T-helper 1 cell treated with Interleukin-12 subunit alpha and Interleukin-12 subunit beta and Interleukin-4 antibody, amounts not matched to agents 30 μg/mL and 1 μg/mL, for 36 hours (primary cell): ENCODE data around the gene OIP5.
A peak's percentile ranks its signal among the peaks of the same experiment; 100 is the strongest.
"Not testable (repeated sequence)": the region's sequence is repeated elsewhere in the genome, so short reads cannot be mapped to it uniquely, and the experiment has no call there.

Experiments used
- H3K27ac Mint-ChIP-seq: one replicate; pipeline ENCODE4 v1.8.0; 2021; ENCODE audit warnings: mild to moderate bottlenecking, mixed read lengths
- H3K27me3 Mint-ChIP-seq: one replicate; pipeline ENCODE4 v1.8.0; 2021; ENCODE audit warnings: low read depth, mixed read lengths
- H3K36me3 Mint-ChIP-seq: one replicate; pipeline ENCODE4 v1.8.0; 2021; ENCODE audit warnings: low read depth, mixed read lengths
- H3K4me1 Mint-ChIP-seq: one replicate; pipeline ENCODE4 v1.8.0; 2021; ENCODE audit warnings: low read depth, mixed read lengths
- H3K4me3 Mint-ChIP-seq: one replicate; pipeline ENCODE4 v1.8.0; 2021; ENCODE audit warnings: mild to moderate bottlenecking, moderate library complexity, mixed read lengths
- H3K9me3 Mint-ChIP-seq: one replicate; pipeline ENCODE4 v1.8.0; 2021; ENCODE audit warnings: mixed read lengths

OIP5 gene

GRCh38 chr15:41331833-41332193 is 578 bp downstream of the OIP5 start:
- Mint-ChIP-seq H3K27me3 (no peaks in the 10 kb centered on the region), H3K27ac (peak overlapping the region; percentile 94), H3K9me3 (no peaks in the 10 kb centered on the region), H3K4me1 (peaks cover 30% of the 10 kb centered on the region), H3K4me3 (peak overlapping the region; percentile 98), H3K36me3 (peaks cover 19% of the 10 kb centered on the region)

- peak overlapping the region; percentile 94 for H3K27ac Mint-ChIP-seq
- H3K4me3 Mint-ChIP-seq: peak overlapping the region; percentile 98
Observed at GRCh38 chr15:41331281-41331680, 1.1 kb downstream of the OIP5 start.

GRCh38 chr15:41323611-41324010 is 8.8 kb downstream of the OIP5 start:
- H3K27me3 Mint-ChIP-seq: no peaks in the 10 kb centered on the region
- peak overlapping the region; percentile 67 for H3K27ac Mint-ChIP-seq
- H3K4me1 Mint-ChIP-seq: peaks cover 14% of the 10 kb centered on the region
- peak overlapping the region; percentile 48 for H3K4me3 Mint-ChIP-seq
- no peaks in the 10 kb centered on the region for H3K9me3 Mint-ChIP-seq
- peaks cover 18% of the 10 kb centered on the region for H3K36me3 Mint-ChIP-seq

More at GRCh38 chr15:41331281-41331680, 1.1 kb downstream of the OIP5 start:
- H3K36me3 Mint-ChIP-seq: peaks cover 18% of the 10 kb centered on the region
- H3K9me3 Mint-ChIP-seq: no peaks in the 10 kb centered on the region
- H3K27me3 Mint-ChIP-seq: no peaks in the 10 kb centered on the region
- peaks cover 25% of the 10 kb centered on the region for H3K4me1 Mint-ChIP-seq

- H3K27ac Mint-ChIP-seq, H3K27me3 Mint-ChIP-seq, H3K4me3 Mint-ChIP-seq, H3K9me3 Mint-ChIP-seq: not testable (repeated sequence)
- Mint-ChIP-seq H3K4me1 (peaks cover 14% of the 10 kb centered on the region), H3K36me3 (peaks cover 25% of the 10 kb centered on the region)
Observed at GRCh38 chr15:41320805-41321330, 11.5 kb downstream of the OIP5 start.

GRCh38 chr15:41309226-41309905 is 23.0 kb downstream of the OIP5 start:
- no peak overlapping the region for H3K4me3 Mint-ChIP-seq
- peak overlapping the region; percentile 69 for H3K27ac Mint-ChIP-seq
- peaks cover 16% of the 10 kb centered on the region for H3K36me3 Mint-ChIP-seq
- no peaks in the 10 kb centered on the region for H3K27me3 Mint-ChIP-seq
- H3K4me1 Mint-ChIP-seq: peaks cover 15% of the 10 kb centered on the region
- no peaks in the 10 kb centered on the region for H3K9me3 Mint-ChIP-seq

- H3K4me3 Mint-ChIP-seq: no peak overlapping the region
- H3K4me1 Mint-ChIP-seq: peaks cover 18% of the 10 kb centered on the region
- H3K36me3 Mint-ChIP-seq: peaks cover 11% of the 10 kb centered on the region
- H3K27ac Mint-ChIP-seq: no peak overlapping the region
- no peaks in the 10 kb centered on the region for H3K9me3 Mint-ChIP-seq
- no peaks in the 10 kb centered on the region for H3K27me3 Mint-ChIP-seq
Observed at GRCh38 chr15:41307679-41308078, 24.7 kb downstream of the OIP5 start.

- Mint-ChIP-seq H3K4me1 (peaks cover 25% of the 10 kb centered on the region), H3K9me3 (no peaks in the 10 kb centered on the region), H3K27ac (no peak overlapping the region), H3K36me3 (peaks cover 20% of the 10 kb centered on the region), H3K4me3 (no peak overlapping the region), H3K27me3 (no peaks in the 10 kb centered on the region)
Observed at GRCh38 chr15:41304149-41304770, 28.1 kb downstream of the OIP5 start.

- H3K36me3 Mint-ChIP-seq: peaks cover 22% of the 10 kb centered on the region
- H3K27me3 Mint-ChIP-seq: no peaks in the 10 kb centered on the region
- peak overlapping the region; percentile 21 for H3K27ac Mint-ChIP-seq
- H3K4me3 Mint-ChIP-seq: no peak overlapping the region
- H3K4me1 Mint-ChIP-seq: peaks cover 23% of the 10 kb centered on the region
- no peaks in the 10 kb centered on the region for H3K9me3 Mint-ChIP-seq
Observed at GRCh38 chr15:41301587-41301986, 30.8 kb downstream of the OIP5 start.

- Mint-ChIP-seq H3K27ac (peak overlapping the region; percentile 21), H3K4me1 (peaks cover 21% of the 10 kb centered on the region), H3K36me3 (peaks cover 23% of the 10 kb centered on the region)
- H3K4me3 Mint-ChIP-seq, H3K27me3 Mint-ChIP-seq, H3K9me3 Mint-ChIP-seq: not testable (repeated sequence)
Observed at GRCh38 chr15:41301139-41301538, 31.3 kb downstream of the OIP5 start.

- H3K9me3 Mint-ChIP-seq: no peaks in the 10 kb centered on the region
- H3K36me3 Mint-ChIP-seq: peaks cover 32% of the 10 kb centered on the region
- peaks cover 28% of the 10 kb centered on the region for H3K4me1 Mint-ChIP-seq
- H3K27ac Mint-ChIP-seq: no peak overlapping the region
- H3K27me3 Mint-ChIP-seq: no peaks in the 10 kb centered on the region
- no peak overlapping the region for H3K4me3 Mint-ChIP-seq
Observed at GRCh38 chr15:41292521-41292920, 39.9 kb downstream of the OIP5 start.

- H3K9me3 Mint-ChIP-seq: no peaks in the 10 kb centered on the region
- H3K27me3 Mint-ChIP-seq: no peaks in the 10 kb centered on the region
- no peak overlapping the region for H3K27ac Mint-ChIP-seq
- no peak overlapping the region for H3K4me3 Mint-ChIP-seq
- H3K36me3 Mint-ChIP-seq: peaks cover 45% of the 10 kb centered on the region
- H3K4me1 Mint-ChIP-seq: peaks cover 35% of the 10 kb centered on the region
Observed at GRCh38 chr15:41291065-41291631, 41.2 kb downstream of the OIP5 start.

- Mint-ChIP-seq H3K27ac (no peak overlapping the region), H3K4me3 (no peak overlapping the region), H3K4me1 (peaks cover 39% of the 10 kb centered on the region), H3K9me3 (peaks cover 6% of the 10 kb centered on the region), H3K36me3 (peaks cover 50% of the 10 kb centered on the region), H3K27me3 (no peaks in the 10 kb centered on the region)
Observed at GRCh38 chr15:41289953-41290352, 42.4 kb downstream of the OIP5 start.

- Mint-ChIP-seq H3K27ac (no peak overlapping the region), H3K9me3 (peaks cover 6% of the 10 kb centered on the region), H3K4me3 (no peak overlapping the region), H3K36me3 (peaks cover 52% of the 10 kb centered on the region), H3K4me1 (peaks cover 40% of the 10 kb centered on the region), H3K27me3 (no peaks in the 10 kb centered on the region)
Observed at GRCh38 chr15:41288464-41288863, 43.9 kb downstream of the OIP5 start.

- Mint-ChIP-seq H3K27ac (peak overlapping the region; percentile 49), H3K4me3 (peak overlapping the region; percentile 71)
Observed at GRCh38 chr15:41286665-41287333, 45.6 kb downstream of the OIP5 start.

More at GRCh38 chr15:41286665-41287333, 45.6 kb downstream of the OIP5 start:
- Mint-ChIP-seq H3K36me3 (peaks cover 50% of the 10 kb centered on the region), H3K27me3 (no peaks in the 10 kb centered on the region), H3K9me3 (peaks cover 6% of the 10 kb centered on the region), H3K4me1 (peaks cover 47% of the 10 kb centered on the region)
